GM23248 (cell line): ENCODE measurements around the gene ADGB.

Experiments
- EZH2 ChIP-seq: fragments of 200-600 bp; sonication (generic); IDR thresholded peaks from 2 replicates; pipeline ENCODE4 v1.6.1; 2018; ENCODE audit warnings: antibody characterized with exemption, mild to moderate bottlenecking; ENCODE audit not compliant: insufficient read depth, poor library complexity, severe bottlenecking
- EZH2phosphoT487 ChIP-seq: fragments of 200-600 bp; sonication (generic); IDR thresholded peaks from 2 replicates; pipeline ENCODE4 v1.6.1; 2018; ENCODE audit warnings: antibody characterized with exemption, moderate library complexity, mild to moderate bottlenecking, low read depth; ENCODE audit not compliant: insufficient read depth

DNA sequence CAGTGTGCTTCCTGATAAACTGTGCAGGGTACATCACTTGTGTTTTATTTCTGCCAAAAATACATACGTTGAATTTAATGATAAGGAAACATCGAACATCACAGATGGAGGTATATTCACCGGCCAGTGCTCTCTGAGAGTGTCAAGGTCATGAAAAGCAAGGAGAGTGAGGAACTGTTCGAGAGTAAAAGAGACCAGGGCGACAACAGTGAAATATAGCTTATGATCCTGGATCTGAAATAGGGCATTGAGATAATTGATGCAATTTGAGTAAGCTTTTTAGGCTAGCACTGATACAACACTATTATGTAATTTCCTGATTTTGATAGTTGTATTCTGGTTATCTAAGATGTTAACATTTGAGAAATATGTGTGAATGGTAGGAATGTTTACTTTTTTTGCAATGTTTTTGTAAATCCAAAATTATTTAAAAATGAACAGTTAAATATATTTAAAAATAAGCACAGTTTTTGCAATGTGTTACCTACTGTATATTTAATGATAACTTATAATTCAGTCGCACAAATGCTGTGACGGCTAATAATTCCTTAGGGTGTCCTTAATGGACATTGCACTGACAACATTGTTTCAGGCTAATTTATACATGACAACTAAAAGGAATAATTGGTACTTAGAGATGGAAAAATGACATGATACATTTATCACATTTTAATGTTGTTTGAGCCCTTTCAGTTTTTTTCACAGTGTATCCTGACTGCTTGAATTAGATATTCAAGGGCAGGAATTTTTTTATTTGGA, 45.2 kb upstream of the ADGB start:
- TF ChIP-seq EZH2phosphoT487 (no peak), EZH2 (no peak)
